GM20431 (cell line): Measurements from ENCODE around the gene ROPN1L.

Experiments used
- in situ Hi-C: fragments of 300-500 bp; cut with MseI, MboI; formaldehyde crosslinking; loops from one replicate; pipeline ENCODE4 v1.15.0; 2020; ENCODE audit warnings: low sequenced_read_pairs; ENCODE audit not compliant: unreplicated experiment

The ROPN1L gene

GRCh38 chr5:10455277-10455670, 13.6 kb downstream of the ROPN1L start:
- in situ Hi-C loops, result loop anchor here (10.0 kb wide), 1 partner anchor 170 kb away; no protein-coding TSS in a partner anchor

- in situ Hi-C loops, result loop anchor here (10.0 kb wide), 1 partner anchor 168 kb away; no protein-coding TSS in a partner anchor
Measured at GRCh38 chr5:10456583-10457420, 15.1 kb downstream of the ROPN1L start.

- in situ Hi-C loops, result loop anchor here (10.0 kb wide), 1 partner anchor 167 kb away; no protein-coding TSS in a partner anchor
Measured at GRCh38 chr5:10457682-10458574, 16.2 kb downstream of the ROPN1L start.

GRCh38 chr5:10459080-10460055, 17.7 kb downstream of the ROPN1L start:
- in situ Hi-C loops, result loop anchor here (10.0 kb wide), 1 partner anchor 165 kb away; no protein-coding TSS in a partner anchor

- in situ Hi-C loops, result no loop called here
Measured at GRCh38 chr5:10460252-10460906, 18.7 kb downstream of the ROPN1L start.

GRCh38 chr5:10461041-10461440, 19.4 kb downstream of the ROPN1L start:
- in situ Hi-C loops, result no loop called here

GRCh38 chr5:10461904-10462555, 20.4 kb downstream of the ROPN1L start:
- in situ Hi-C loops, result no loop called here

GRCh38 chr5:10463566-10463965, 21.9 kb downstream of the ROPN1L start:
- in situ Hi-C loops, result no loop called here

- in situ Hi-C loops, result no loop called here
Measured at GRCh38 chr5:10464173-10464572, 22.5 kb downstream of the ROPN1L start.

GRCh38 chr5:10465726-10466125, 24.0 kb downstream of the ROPN1L start:
- in situ Hi-C loops, result no loop called here

GRCh38 chr5:10466446-10467073, 24.9 kb downstream of the ROPN1L start:
- in situ Hi-C loops, result no loop called here

- in situ Hi-C loops, result no loop called here
Measured at GRCh38 chr5:10467281-10468198, 25.9 kb downstream of the ROPN1L start.

GRCh38 chr5:10468256-10468655, 26.6 kb downstream of the ROPN1L start:
- in situ Hi-C loops, result no loop called here

GRCh38 chr5:10469253-10470050, 27.8 kb downstream of the ROPN1L start:
- in situ Hi-C loops, result no loop called here

- in situ Hi-C loops, result no loop called here
Measured at GRCh38 chr5:10470669-10471068, 29.0 kb downstream of the ROPN1L start.

GRCh38 chr5:10471677-10472076, 30.0 kb downstream of the ROPN1L start:
- in situ Hi-C loops, result no loop called here
